Natural killer cell (primary cell): ENCODE measurements around the gene FKBP1B. TPM values are rescaled to one million over a fixed set of nuclear protein-coding genes. Genes with fewer than 3 reads are reported as not detected.

Experiments used
- ATAC-seq, 3 donors: fragments of 150-1000 bp in 2 of 3; fragments of 200-7000 bp in 1 of 3; cut with Tn5 transposase; 1 replicate in 1 of 3; 2 replicates in 2 of 3; pipeline ENCODE4 v1.10.0; 2021; ENCODE audit warnings: mild to moderate bottlenecking in 2 of 3, moderate library complexity in 2 of 3
- DNase-seq, 2 donors: peaks; one replicate each; pipeline versions ENCODE4 v3.0.0 to v3.0.0-alpha.2; 2013 to 2021; ENCODE audit warnings: mixed read lengths in 1 of 2
- H3K27ac ChIP-seq: one replicate; pipeline ENCODE4 v1.5.1; 2013; ENCODE audit warnings: mild to moderate bottlenecking, low read length
- H3K27me3 ChIP-seq: one replicate; pipeline ENCODE4 v1.6.1; 2013; ENCODE audit warnings: low read length; ENCODE audit not compliant: control insufficient read depth, insufficient read depth
- H3K36me3 ChIP-seq: one replicate; pipeline ENCODE4 v1.6.1; 2013; ENCODE audit warnings: low read length; ENCODE audit not compliant: control insufficient read depth, insufficient read depth
- H3K4me1 ChIP-seq: one replicate; pipeline ENCODE4 v1.6.1; 2013; ENCODE audit warnings: low read length; ENCODE audit not compliant: control insufficient read depth, insufficient read depth
- H3K4me3 ChIP-seq: one replicate; pipeline ENCODE4 v1.5.1; 2013; ENCODE audit warnings: low read length
- H3K9me3 ChIP-seq: one replicate; pipeline ENCODE4 v1.6.1; 2013; ENCODE audit warnings: low read length; ENCODE audit not compliant: control insufficient read depth, insufficient read depth
- H3K27ac Mint-ChIP-seq, 2 donors: one replicate each; pipeline ENCODE4 v1.8.0; 2022; ENCODE audit warnings: mild to moderate bottlenecking in 2 of 2, mixed read lengths in 2 of 2, moderate library complexity in 1 of 2
- H3K27me3 Mint-ChIP-seq, 2 donors: one replicate each; pipeline ENCODE4 v1.8.0; 2022; ENCODE audit warnings: low read depth in 2 of 2, mixed read lengths in 2 of 2
- H3K36me3 Mint-ChIP-seq: one replicate; pipeline ENCODE4 v1.8.0; 2022; ENCODE audit warnings: mixed read lengths
- H3K4me1 Mint-ChIP-seq, 2 donors: one replicate each; pipeline ENCODE4 v1.8.0; 2022; ENCODE audit warnings: mixed read lengths in 2 of 2
- H3K4me3 Mint-ChIP-seq: one replicate; pipeline ENCODE4 v1.8.0; 2022; ENCODE audit warnings: mild to moderate bottlenecking, moderate library complexity, mixed read lengths
- H3K9me3 Mint-ChIP-seq, 2 donors: one replicate each; pipeline ENCODE4 v1.8.0; 2022; ENCODE audit warnings: mixed read lengths in 2 of 2
- WGBS: methylation state at CpG from one replicate; pipeline ENCODE4 v1.1.7; 2013; ENCODE audit warnings: missing lambda C conversion rate; ENCODE audit not compliant: insufficient coverage; 5-methylcytosine and 5-hydroxymethylcytosine counted together
- intact Hi-C: fragments of 100-400 bp; cut with micrococcal nuclease; formaldehyde crosslinking; loops from one replicate; pipeline ENCODE4 v1.14.2; 2022
- total RNA-seq, 4 donors: library from RNA; stranded (reverse); fragments of 120-200 nt in 1 of 4; gene quantifications; one replicate each; pipeline versions ENCODE4 v1.2.3 to v1.2.4, GENCODE V29; 2013 to 2022
- TF ChIP-seq, protein P1 (sequence below): fragments of 200-600 bp; IDR thresholded peaks from one replicate; pipeline ENCODE4 v1.8.0; 2022; ENCODE audit warnings: antibody characterized with exemption

Gene FKBP1B
- total RNA-seq, 3 donors from 2014 or later (not counting 1 experiment from before 2014, with no cell fraction given), result 1.5 to 3.4 (median 3.3) TPM

GRCh38 chr2:24022975-24023575 is 26.5 kb upstream of the FKBP1B start:
- Histone ChIP-seq H3K27me3 (no peaks in the 10 kb centered on the region), H3K36me3 (peaks cover 12% of the 10 kb centered on the region), H3K4me1 (no peaks in the 10 kb centered on the region), H3K27ac (no peak overlapping the region), H3K4me3 (no peak overlapping the region), H3K9me3 (no peaks in the 10 kb centered on the region)
- Mint-ChIP-seq H3K4me1 (peaks cover 0 to 7% of the 10 kb centered on the region in 2 donors), H3K27ac (no peak overlapping the region), H3K9me3 (no peaks in the 10 kb centered on the region), H3K36me3 (no peaks in the 10 kb centered on the region), H3K4me3 (no peak overlapping the region), H3K27me3 (no peaks in the 10 kb centered on the region)
- no peak for DNase-seq
- ATAC-seq, result no peak
- TF ChIP-seq, protein P1, sequence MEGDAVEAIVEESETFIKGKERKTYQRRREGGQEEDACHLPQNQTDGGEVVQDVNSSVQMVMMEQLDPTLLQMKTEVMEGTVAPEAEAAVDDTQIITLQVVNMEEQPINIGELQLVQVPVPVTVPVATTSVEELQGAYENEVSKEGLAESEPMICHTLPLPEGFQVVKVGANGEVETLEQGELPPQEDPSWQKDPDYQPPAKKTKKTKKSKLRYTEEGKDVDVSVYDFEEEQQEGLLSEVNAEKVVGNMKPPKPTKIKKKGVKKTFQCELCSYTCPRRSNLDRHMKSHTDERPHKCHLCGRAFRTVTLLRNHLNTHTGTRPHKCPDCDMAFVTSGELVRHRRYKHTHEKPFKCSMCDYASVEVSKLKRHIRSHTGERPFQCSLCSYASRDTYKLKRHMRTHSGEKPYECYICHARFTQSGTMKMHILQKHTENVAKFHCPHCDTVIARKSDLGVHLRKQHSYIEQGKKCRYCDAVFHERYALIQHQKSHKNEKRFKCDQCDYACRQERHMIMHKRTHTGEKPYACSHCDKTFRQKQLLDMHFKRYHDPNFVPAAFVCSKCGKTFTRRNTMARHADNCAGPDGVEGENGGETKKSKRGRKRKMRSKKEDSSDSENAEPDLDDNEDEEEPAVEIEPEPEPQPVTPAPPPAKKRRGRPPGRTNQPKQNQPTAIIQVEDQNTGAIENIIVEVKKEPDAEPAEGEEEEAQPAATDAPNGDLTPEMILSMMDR, result no peak
- intact Hi-C loops, result no loop called here
- 89% methylated on average over 16 of the region's 16 CpGs for WGBS

DNA sequence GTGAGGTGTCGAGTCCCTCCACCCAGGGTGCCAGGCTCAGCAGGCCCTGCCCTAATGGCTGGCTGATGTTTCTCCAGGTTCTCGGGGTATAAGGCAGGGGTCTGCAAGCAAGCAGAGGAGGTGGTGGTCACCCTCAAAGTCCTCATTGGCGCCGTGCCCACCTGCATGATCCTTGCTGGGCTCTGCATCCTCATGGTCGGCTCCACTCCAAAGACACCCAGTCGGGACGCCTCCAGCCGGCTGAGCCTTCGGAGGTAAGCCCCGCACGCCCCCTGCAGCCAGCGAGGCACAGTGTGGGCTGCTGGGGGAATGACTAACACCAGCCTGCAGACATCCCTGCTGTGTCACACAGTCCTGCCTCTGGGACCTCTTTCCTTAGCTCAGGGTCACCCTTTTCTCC is 25.5 kb upstream of the FKBP1B start:
- Mint-ChIP-seq H3K36me3 (no peaks in the 10 kb centered on the region), H3K27ac (no peak overlapping the region), H3K4me3 (no peak overlapping the region), H3K27me3 (no peaks in the 10 kb centered on the region), H3K9me3 (no peaks in the 10 kb centered on the region), H3K4me1 (peaks cover 0 to 7% of the 10 kb centered on the region in 2 donors)
- H3K4me3 ChIP-seq, result no peak overlapping the region
- no peak for DNase-seq
- H3K27me3 ChIP-seq, result no peaks in the 10 kb centered on the region
- peaks cover 17% of the 10 kb centered on the region for H3K36me3 ChIP-seq
- ATAC-seq, result no peak
- WGBS, result 94% methylated on average over 12 of the region's 12 CpGs
- H3K9me3 ChIP-seq, result no peaks in the 10 kb centered on the region
- intact Hi-C loops, result no loop called here
- no peak overlapping the region for H3K27ac ChIP-seq
- TF ChIP-seq, protein P1, result no peak
- H3K4me1 ChIP-seq, result no peaks in the 10 kb centered on the region

DNA sequence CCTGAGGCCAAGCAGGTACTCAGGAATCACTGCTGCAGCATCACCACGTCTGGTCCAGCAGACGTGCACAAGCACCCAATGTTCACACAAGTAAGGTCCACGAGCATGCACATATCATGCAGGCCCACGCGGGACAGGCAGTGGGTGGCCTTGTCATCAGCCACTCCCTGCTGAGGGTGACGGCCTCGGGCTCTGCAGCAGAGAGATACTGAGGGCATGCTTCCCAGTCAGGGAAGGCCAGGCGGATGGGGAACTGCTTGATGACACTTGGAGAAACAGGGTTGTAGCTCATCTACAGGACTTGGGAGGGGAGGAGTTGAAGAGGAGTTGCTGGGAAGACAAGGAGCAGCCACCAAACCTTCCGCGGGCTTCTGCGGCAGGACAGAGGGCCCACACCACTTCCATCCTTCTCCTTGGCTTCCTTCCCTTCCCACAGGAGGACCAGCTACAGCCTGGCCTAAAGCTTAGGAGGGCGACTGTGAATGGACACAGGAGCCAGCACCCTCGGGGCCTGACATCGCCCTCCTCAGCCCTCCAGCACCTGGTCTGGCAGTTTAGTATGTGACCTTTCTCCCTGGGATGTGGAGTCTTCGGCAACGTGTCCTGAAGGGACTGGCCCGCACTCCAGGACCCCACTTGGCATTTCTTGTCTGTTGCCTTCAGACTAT is 24.4 kb upstream of the FKBP1B start:
- H3K4me3 ChIP-seq, result no peak overlapping the region
- no peaks in the 10 kb centered on the region for H3K27me3 Mint-ChIP-seq
- peaks cover 28% of the 10 kb centered on the region for H3K36me3 ChIP-seq
- H3K27ac Mint-ChIP-seq, result no peak overlapping the region
- H3K9me3 Mint-ChIP-seq, result no peaks in the 10 kb centered on the region
- intact Hi-C loops, result no loop called here
- no peak overlapping the region for H3K4me3 Mint-ChIP-seq
- DNase-seq, result no peak
- peaks cover 0 to 7% of the 10 kb centered on the region in 2 donors for H3K4me1 Mint-ChIP-seq
- TF ChIP-seq, protein P1, result no peak
- WGBS, result 96% methylated on average over 17 of the region's 17 CpGs
- no peaks in the 10 kb centered on the region for H3K4me1 ChIP-seq
- no peak overlapping the region for H3K27ac ChIP-seq
- no peak for ATAC-seq
- H3K9me3 ChIP-seq, result no peaks in the 10 kb centered on the region
- peaks cover 9% of the 10 kb centered on the region for H3K36me3 Mint-ChIP-seq
- no peaks in the 10 kb centered on the region for H3K27me3 ChIP-seq
